Forelimb muscle (tissue), 1 donor: ENCODE data around the gene MYL6. TPM values are rescaled to one million over a fixed set of nuclear protein-coding genes. Genes with fewer than 3 reads are reported as not detected.

Experiments
- DNase-seq: peaks from one replicate; pipeline ENCODE4 v3.0.0-alpha.2; 2013; ENCODE audit warnings: low read depth
- polyA plus RNA-seq: library from polyadenylated mRNA; unstranded; fragments of 120-200 nt; gene quantifications from one replicate; pipeline ENCODE4 v1.2.1, GENCODE V29; 2013; ENCODE audit not compliant: insufficient read length

MYL6 gene
- polyA plus RNA-seq, 1 donor, result 1,230 TPM

DNA sequence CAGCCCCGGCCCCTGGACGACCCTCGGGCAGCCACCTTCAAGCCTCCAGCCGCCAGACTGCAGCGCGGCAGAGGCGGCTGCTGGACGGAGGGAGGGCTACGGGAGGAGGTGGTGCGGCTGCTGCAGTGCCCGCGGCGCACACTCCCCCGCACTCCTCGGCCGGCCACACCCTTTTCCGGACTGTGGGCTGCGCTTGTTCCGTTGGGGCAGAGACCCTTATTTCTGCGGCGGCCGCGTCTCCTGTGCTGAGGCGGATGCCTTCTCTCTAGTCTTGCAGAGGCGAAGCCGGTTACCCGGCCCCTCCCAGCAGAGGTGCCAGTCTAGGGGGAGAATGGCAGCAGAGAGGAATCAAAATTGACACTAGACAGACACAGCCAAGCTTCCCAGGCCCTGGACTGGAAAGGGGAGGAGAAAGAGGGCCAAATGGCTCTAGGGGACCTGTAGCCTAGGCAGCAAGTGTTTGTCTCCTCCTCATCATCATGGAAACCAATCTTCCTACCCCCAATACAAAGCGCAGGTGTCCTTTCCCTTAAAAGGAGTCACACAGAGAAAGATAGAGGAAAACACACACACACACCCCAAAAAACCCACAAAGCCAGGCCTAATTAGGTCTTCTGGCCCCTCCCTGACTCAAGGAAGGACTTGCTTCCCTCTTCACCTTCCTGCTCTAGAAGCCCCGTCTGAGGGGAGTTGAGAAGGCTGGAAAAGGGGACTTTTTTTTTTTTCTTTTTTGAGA is 28.8 kb upstream of the MYL6 start:
- DNase-seq, result no peak

DNA sequence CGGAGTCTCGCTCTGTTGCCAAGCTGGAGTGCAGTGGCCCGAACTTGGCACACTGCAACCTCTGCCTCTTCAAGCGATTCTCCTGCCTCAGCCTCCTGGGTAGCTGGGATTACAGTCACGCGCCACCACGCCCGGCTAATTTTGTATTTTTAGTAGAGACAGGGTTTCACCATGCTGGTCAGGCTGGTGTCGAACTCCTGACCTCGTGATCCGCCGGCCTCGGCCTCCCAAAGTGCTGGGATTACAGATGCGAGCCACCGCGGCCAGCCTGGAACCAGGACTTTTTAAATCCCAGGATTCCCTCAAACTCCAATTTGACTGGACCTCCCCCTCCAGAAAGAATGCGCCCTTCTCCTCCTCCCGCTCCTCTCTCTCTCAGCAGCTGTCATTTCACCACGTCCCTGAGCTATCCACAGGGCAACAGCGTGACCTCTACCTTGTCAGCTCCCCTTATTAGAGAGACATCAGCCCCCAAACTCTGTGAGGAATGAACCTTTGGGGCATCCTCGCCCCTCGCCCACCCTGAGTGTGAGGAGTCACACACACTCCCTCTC is 28.1 kb upstream of the MYL6 start:
- no peak for DNase-seq

DNA sequence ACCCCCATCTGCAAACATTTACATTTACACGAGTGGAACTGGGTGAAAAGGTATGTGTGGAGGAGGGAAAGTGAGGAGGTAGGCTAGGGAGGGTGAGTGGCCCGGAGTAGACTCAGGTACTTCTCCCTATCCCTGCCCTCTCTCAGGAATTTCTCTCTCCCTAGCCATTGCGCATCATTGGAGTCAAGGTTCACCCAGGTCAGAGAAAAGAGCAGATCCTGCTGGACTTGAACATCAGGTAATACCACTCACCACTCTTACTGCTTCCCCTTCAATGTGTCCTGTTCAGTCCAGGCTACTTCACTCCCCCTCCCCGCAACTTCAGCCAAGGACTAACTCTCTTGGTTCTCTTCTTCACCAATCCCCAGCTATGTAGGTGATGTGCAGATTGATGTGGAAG is 27.3 kb upstream of the MYL6 start:
- no peak for DNase-seq

DNA sequence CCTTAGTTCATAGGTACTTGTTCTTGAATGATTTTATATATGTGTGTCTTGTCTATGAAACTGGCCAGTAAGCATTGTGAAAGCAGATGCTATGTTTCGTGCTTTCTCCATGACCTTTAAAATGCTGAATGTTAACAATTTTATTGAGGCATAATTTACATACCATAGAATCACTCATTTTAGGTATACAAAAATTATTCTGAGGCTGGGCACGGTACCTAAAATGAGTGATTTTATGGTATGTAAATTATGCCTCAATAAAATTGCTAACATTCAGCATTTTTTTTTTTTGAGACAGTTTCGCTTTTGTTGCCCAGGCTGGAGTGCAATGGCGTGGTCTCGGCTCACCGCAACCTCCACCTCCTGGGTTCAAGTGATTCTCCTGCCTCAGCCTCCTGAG is 23.3 kb upstream of the MYL6 start:
- no peak for DNase-seq

DNA sequence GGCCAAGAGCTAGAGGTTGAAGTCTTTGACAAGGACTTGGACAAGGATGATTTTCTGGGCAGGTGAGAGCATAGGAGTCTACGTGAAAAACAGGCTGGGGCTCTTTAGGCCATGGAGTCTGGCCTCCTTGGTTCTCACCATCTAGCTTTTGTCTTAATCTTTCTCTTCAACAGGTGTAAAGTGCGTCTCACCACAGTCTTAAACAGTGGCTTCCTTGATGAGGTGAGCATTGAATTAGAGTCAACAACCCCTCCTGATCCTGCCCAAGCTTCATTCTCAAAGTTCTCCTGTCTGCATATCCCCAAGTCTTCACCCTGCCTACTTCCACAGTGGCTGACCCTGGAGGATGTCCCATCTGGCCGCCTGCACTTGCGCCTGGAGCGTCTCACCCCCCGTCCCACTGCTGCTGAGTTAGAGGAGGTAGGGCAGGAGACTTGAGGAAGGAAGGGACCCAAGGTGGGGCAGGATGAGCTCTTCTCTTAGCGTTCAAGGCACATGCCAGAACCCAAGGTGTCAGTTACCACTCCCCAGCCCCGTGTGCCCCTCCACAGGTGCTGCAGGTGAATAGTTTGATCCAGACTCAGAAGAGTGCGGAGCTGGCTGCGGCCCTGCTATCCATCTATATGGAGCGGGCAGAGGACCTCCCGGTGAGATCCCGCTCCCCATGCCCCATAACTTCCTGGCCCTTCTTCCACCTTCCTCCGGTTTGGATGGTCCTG is 20.1 kb upstream of the MYL6 start:
- no peak for DNase-seq

DNA sequence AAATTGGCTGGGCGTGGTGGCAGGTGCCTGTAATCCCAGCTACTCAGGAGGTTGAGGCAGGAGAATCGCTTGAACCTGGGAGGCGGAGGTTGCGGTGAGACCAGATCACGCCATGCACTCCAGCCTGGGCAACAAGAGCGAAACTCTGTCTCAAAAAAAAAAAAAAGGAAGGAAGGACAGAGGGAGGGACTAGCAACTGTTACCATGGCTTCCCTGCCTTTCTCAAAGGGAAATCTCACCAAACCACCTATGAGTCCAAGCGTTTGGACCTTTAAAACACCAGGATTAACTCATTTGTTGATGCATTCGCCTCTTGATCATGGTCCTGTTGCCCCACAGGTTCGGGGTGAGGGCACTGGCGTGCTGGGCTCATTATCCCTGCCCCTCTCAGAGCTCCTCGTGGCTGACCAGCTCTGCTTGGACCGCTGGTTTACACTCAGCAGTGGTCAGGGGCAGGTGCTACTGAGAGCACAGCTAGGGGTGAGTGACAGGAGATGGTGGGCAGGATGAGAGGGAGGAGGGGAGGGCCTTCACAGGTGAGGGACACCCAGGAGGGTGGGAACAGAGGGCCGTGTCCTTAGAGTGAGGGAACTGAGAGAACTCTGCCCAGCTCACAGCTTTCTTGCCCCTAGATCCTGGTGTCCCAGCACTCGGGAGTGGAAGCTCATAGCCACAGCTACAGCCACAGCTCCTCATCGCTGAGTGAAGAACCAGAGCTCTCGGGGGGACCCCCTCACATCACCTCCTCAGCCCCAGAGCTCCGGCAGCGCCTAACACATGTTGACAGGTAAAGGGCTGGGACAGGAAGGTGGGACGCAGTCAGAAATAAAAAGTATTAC is 16.0 kb upstream of the MYL6 start:
- DNase-seq, result no peak

DNA sequence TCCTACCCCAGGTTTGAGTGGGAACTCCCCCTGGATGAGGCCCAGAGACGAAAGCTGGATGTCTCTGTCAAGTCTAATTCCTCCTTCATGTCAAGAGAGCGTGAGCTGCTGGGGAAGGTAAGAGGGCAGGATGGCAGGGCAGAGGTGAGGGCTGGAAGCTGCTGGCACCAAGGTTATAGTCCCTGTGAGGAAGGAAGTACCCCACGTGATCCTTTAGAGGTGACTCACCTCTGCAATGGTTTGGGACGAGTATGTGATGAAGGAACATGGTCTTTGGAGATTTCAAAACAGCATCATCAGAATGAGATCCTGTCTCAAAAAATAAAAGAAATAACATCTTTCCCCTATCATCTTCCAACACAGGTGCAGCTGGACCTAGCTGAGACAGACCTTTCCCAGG is 14.9 kb upstream of the MYL6 start:
- DNase-seq, result no peak

DNA sequence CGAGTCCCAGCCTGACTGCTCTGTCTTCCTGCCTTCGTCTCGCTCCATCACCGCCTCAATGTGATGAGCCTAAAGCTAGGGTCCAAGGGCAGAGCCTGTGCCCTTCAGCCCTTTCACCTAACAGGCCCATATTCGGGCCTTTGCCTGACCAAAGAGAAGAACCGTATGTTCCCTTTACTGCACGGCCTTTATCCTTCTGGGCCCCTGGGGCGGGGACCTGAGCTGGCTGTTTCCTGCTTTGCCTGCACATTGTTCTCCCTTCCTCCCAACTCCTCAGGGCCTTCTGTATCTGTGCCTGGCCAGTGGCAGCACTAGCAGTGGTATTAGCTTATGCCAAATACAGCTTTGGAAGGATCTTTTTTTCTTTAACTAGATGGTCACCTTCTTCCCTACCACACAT is 14.3 kb upstream of the MYL6 start:
- DNase-seq, result no peak

DNA sequence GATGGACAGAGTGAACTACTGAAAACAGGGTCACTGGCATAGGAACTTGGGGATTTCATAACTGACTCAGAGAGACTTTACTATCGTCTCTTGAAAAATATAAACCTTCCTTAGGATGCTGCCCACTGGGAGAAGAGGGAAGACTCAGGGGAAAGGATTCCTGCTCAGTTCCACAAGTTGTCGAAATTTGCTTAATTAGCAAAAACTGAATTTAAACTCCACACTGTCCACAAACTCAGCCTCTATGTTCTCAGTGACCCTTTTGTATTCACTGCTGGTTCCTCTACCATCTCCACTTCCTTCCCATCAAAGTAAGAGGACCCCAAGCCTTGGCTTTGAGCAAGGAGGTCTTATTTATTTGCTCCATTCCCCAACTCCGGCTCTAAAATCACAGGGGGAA is 12.9 kb upstream of the MYL6 start:
- DNase-seq, result no peak

DNA sequence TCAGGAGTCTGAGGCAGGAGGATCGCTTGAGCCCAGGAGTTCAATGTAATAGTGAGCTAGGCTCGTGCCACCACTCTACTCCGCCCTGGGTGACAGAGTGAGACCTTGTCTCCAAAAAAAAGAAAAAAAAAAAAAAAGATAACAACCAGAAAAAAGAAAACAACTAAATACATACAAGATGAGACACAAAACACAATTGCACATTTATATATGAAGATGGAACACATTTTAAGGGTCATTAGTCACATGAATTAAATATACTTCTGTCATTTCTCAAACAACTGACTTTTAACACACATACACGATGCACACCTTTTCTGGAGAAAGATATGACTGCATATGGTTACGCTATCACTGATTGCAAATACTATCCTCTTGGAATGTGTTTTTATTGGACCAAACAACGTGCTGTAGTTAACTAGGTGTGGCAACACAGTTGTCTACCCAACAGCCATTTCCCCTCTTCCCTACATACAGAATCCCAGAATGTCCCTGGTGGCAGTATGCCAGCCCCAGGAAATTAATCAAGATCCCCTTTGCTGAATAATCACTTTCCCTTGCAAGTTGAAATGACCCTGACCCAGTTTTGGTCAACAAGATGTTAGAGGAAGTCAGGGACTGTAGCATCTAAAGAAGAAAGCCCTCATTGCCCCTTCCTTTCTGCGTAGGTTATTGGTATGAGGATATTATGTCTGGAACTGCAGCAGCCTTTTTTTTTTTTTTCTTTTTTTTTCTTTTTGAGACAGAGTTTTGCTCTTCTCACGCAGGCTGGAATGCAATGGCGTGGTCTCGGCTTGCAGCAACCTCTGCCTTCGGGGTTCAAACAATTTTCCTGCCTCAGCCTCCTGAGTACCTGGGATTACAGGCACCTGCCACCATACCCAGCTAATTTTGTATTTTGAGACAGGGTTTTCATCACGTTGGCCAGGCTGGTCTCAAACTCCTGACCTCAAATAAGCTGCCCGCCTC is 11.4 kb upstream of the MYL6 start:
- DNase-seq, result no peak

DNA sequence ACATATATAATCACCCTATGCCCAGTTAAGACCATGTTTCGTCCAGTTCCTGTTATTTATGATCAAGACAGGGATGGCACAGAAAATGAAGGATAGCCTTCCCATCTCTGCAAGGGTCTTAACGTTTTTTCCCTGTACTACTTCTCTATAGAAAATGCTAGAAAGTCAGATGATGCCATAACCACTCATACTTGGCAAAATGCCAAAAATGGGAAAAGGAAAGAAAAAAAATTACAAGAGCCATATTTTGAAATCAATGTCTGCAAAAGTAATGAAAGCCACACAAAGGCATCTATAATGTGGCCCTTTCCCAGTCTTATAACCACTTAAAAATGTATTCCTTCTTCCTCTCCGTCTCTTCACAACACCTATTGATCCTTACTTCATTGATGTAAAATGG is 7.6 kb upstream of the MYL6 start:
- no peak for DNase-seq

DNA sequence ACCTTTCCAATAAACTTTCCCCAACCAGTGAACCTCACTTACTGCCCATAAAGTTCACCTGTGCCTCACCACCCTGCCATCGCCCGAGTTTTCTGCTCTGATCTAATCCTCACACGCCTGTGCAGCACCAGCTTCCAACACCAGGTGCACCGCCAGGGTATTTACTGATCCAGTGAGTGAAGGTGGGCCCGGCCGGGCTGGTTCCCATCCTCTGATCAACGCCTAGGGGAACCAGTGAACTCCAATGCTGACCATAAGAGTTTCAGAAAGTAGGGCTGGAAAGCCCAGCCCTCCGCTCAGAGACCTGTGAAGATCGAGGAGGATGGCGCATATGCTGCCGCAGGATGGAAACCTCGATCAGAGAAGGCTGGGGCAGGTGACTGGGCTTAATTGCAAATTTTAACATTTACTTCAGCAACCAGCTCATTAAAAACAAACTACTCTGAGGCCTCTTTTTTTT is 6.5 kb upstream of the MYL6 start:
- no peak for DNase-seq

DNA sequence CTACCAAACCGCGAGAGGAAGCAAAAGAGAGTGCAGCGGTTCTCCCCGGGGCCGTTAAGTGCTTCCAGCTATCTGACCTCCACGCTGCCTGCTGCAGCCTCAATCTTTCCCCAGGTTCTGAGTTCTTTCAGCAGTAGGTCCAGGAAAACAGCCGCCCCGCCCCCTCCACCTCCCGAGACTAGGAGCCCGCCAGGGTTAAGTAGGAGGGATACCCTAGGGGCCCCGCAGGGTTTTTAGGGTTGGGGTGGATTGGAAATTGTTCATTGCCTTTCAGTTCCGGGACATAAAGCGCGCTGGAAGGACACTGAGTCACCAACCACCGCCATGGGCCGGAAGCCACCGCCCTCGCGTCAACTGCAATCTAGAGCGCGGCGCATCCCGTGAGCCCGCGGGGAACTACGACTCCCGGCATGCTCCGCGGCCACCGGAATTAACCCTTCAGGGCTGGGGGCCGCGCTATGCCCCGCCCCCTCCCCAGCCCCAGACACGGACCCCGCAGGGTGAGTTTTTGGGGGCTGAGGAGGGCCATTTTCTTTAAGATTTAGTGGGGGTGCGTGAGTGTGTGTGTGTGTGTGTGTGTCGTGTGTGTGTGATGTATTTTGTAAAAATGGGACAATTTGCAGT is 5.9 kb upstream of the MYL6 start, which contains the start of gene MYL6B:
Gene MYL6B (plus strand): TSS at position 456 of the 624 bp plus-strand sequence. CDS start 1,332 bp downstream, outside the sequence.
- DNase-seq, result peak; percentile 81

DNA sequence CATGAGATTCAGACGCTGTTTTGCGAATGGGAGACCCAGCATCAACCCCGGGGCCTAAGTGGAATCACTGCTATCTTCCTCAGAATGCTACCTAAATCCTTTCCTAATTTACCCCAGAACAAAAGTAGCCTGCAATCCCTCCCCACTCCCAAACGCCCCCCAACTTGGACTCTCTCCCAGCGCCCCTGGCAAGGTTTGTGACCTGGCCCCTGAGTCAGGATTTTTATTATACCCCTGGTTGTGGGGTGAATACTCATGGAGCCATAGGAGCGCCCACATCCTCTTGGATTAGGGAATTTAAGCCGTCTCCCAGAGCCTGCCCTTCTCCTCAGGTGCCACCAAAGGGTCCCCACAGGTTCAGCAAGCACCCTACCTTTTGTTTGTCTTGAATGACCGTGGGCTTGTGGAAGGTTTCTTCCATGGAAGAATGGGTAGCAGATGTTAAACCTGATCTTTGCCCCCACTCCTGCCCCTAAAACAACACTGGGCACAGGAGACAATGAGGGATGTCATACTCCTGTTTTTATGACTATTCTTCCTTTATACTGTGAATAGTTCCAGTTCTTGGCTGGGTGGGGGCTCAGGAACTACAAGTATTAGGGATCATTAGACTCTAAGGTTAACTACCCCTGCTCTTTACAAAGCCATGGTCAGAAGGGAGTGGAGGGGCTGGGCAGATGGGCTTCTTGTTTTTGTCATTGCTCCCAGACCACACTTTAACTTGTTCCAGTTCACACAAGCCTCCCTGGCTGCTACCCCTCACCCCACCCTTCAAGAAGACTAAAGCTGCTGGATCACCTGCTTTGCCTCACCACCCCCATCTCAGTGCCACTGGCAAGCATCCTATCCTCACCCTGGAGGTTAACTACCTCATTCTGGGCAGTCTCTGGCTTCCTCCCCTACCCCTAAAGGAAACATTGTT is 5.1 kb upstream of the MYL6 start:
- DNase-seq, result no peak

DNA sequence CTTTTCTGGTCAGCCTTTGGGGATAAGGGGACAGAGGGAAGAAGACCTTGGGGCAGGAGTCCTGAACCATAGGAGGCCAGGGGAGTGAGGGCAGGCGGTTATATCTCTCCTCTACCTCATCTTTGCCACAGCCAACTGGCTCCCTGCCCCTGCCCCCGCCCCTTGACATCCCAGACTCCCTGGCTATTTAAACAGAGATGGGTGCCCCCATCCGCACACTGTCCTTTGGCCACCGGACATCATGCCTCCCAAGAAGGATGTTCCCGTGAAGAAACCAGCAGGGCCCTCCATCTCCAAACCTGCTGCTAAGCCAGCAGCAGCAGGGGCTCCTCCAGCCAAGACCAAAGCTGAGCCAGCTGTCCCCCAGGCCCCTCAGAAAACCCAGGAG is 4.5 kb upstream of the MYL6 start:
- no peak for DNase-seq

DNA sequence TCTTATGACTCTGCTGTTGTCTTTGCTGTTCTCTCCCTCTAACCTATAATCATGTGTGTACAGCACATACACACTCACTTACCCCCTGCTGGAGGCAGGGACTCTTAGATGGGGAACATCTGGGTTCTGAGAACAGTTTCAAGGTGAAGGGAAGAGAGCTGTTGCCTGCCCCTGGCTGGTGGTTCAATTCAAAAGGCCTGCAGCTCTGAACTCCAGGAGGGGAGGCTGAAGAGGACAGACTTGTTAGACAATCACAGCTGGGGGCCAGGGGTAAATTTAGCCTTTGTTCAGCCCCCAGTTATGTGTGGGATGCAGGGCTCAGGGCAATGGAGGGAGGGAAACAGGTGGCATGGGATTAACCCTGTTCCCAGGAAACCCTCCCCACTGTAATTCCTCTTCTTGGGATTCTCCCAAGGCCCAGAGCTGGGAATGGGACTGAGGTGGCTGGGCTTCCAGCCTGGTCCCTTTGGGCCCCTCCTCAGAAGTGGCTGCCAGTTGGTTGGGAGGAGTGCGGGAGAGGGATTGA is 3.9 kb upstream of the MYL6 start:
- no peak for DNase-seq

DNA sequence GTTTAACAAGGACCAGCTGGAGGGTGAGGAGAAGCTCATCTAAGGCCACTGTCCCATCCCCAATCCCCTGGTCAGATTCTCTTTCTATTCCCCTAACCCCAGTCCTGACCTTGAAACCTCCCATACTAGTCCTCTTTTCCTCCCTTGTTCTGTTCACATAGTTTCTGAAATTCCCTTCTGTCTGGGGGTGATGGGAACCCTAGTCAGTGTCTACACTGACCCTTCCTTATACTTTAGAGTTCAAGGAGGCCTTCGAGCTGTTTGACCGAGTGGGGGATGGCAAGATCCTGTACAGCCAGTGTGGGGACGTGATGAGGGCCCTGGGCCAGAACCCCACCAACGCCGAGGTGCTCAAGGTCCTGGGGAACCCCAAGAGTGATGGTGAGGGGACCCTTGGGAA is 3.3 kb upstream of the MYL6 start:
- no peak for DNase-seq

DNA sequence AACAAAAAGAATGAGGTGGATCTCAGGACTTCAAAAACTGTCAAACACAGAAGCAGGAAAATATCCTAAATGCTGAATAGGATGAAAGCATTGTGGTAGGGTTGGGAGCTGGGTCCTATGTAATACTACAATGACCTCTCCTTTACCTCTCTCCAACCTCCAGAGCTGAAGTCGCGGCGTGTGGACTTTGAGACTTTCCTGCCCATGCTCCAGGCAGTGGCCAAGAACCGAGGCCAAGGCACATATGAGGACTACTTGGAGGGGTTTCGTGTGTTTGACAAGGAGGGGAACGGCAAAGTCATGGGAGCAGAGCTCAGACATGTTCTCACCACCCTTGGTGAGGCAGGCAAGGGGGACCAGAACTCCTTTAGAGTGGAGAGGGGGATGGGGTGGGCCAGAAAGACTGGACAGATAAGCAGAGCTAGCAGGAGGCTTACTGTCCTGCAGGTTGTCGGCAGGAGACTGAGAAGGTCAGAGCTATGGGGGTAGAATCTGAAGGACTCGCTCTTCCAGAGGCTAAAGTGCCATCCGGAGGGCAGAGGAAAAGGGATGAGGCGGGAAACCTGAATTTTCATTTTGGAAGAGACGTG is 2.8 kb upstream of the MYL6 start:
- DNase-seq, result no peak
